ENCODE results near the gene SIRPG. TPM values are rescaled to one million over a fixed set of nuclear protein-coding genes. Genes with fewer than 3 reads are reported as not detected.

The SIRPG gene
- total and polyA plus RNA-seq, 10 of the 15 experiments (the other 5 are each of a cell fraction or from before 2014, with no cell fraction given), result 1.1 to 13.0 (median 4.1) TPM

DNA sequence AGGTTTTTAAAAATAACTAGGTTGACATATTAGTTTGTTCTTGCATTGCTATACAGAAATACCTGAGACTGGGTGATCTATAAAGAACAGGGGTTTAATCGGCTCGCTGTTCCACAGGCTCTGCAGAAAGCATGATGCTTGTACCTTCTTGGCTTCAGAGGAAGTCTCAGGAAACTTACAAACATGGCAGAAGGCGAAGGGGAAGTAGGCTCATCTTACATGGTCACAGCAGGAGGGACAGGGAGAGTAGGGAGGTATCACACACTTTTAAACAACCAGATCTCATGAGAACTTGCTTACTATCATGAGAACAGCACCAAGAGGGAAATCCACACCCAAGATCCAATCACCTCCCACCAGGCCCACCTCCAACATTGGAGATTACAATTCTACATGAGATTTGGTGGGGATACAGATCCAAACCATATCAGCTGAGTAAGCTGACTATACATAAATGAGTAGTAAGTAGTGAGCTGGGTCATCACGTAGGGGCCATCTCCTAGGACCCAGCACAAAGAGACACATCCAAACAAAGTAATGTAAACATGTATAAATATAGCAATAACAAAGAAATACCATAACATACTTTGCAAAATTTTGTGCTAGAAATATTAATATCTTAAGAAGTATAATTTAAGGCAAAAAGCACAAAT lies 31.4 kb upstream of the SIRPG start (continued):
- TF ChIP-seq, protein P1, sequence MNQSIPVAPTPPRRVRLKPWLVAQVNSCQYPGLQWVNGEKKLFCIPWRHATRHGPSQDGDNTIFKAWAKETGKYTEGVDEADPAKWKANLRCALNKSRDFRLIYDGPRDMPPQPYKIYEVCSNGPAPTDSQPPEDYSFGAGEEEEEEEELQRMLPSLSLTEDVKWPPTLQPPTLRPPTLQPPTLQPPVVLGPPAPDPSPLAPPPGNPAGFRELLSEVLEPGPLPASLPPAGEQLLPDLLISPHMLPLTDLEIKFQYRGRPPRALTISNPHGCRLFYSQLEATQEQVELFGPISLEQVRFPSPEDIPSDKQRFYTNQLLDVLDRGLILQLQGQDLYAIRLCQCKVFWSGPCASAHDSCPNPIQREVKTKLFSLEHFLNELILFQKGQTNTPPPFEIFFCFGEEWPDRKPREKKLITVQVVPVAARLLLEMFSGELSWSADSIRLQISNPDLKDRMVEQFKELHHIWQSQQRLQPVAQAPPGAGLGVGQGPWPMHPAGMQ (IDR thresholded peaks at IDR 0.05; ENCODE audit: borderline replicate concordance), result no peak
- TF ChIP-seq, protein P2, sequence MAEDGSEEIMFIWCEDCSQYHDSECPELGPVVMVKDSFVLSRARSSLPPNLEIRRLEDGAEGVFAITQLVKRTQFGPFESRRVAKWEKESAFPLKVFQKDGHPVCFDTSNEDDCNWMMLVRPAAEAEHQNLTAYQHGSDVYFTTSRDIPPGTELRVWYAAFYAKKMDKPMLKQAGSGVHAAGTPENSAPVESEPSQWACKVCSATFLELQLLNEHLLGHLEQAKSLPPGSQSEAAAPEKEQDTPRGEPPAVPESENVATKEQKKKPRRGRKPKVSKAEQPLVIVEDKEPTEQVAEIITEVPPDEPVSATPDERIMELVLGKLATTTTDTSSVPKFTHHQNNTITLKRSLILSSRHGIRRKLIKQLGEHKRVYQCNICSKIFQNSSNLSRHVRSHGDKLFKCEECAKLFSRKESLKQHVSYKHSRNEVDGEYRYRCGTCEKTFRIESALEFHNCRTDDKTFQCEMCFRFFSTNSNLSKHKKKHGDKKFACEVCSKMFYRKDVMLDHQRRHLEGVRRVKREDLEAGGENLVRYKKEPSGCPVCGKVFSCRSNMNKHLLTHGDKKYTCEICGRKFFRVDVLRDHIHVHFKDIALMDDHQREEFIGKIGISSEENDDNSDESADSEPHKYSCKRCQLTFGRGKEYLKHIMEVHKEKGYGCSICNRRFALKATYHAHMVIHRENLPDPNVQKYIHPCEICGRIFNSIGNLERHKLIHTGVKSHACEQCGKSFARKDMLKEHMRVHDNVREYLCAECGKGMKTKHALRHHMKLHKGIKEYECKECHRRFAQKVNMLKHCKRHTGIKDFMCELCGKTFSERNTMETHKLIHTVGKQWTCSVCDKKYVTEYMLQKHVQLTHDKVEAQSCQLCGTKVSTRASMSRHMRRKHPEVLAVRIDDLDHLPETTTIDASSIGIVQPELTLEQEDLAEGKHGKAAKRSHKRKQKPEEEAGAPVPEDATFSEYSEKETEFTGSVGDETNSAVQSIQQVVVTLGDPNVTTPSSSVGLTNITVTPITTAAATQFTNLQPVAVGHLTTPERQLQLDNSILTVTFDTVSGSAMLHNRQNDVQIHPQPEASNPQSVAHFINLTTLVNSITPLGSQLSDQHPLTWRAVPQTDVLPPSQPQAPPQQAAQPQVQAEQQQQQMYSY (CRISPR knock-in tag; IDR thresholded peaks at IDR 0.05), result no peak

DNA sequence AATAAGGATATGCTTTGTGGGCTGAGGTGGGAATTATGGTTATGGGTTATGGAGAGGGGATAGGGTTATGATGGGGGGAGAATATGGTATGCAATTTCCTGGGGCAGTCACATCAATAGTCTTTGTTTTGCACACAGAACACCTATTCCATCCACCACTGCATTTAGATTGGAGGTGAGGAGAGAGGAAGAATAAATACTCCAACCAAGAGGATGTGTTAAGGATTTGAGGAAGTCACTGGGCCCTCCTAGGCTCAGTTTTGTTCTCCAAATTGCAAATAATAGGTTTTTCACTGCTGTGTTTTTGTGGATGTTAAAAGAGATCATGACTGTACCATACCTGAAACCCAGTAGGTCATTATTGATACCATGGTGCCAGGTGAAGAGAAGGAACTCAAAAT lies 29.5 kb upstream of the SIRPG start:
- H3K79me2 ChIP-seq (ENCODE audit: control insufficient read depth, insufficient read depth, low read length), result no peaks in the 10 kb centered on the region
- ChIA-PET CTCF (no interaction called here), POLR2A (no interaction called here), SMC1A (ENCODE audit: uncharacterized antibody, unreplicated experiment) (no interaction called here), RAD21 (ENCODE audit: unreplicated experiment) (no interaction called here)
- H3K27ac ChIP-seq (ENCODE audit: control insufficient read depth, insufficient read depth), result no peak overlapping the region
- no peaks in the 10 kb centered on the region for H4K20me1 ChIP-seq (ENCODE audit: control insufficient read depth, insufficient read depth)
- H3K36me3 ChIP-seq (ENCODE audit: control insufficient read depth in 2 of 2, insufficient read depth in 2 of 2, low read length in 1 of 2), result no peaks in the 10 kb centered on the region
- H3K4me3 ChIP-seq, result no peak overlapping the region
- no peaks in the 10 kb centered on the region; the same call in 2 of the 3 replicates for H3K9me3 ChIP-seq (replicated peaks; ENCODE audit: control insufficient read depth, insufficient read depth, low read length)
- no peak overlapping the region for H3K9ac ChIP-seq (ENCODE audit: control insufficient read depth, insufficient read depth, low read length)
- intact Hi-C loops (cut with micrococcal nuclease; ENCODE audit: unreplicated experiment) (no loop called here), in situ Hi-C loops (cut with MboI) (no loop called here)
- H2AFZ ChIP-seq (ENCODE audit: control insufficient read depth, low read depth, low read length), result no peak overlapping the region
- 0 out of 4 replicates have a peak, but pooled peaks cover 0 to 3% of the 10 kb centered on the region in 2 experiments for H3K27me3 ChIP-seq (replicated peaks in 1 of 2; ENCODE audit: control insufficient read depth in 2 of 2, insufficient read depth in 2 of 2, low read length in 1 of 2)
- TF ChIP-seq MEF2A (IDR thresholded peaks at IDR 0.05; ENCODE audit: insufficient read depth, low read depth, low read length), result no peak
- H3K4me1 ChIP-seq (ENCODE audit: control insufficient read depth, insufficient read depth, low read length), result no peaks in the 10 kb centered on the region
- no peak for FAIRE-seq
- H3K4me2 ChIP-seq (ENCODE audit: control insufficient read depth, insufficient read depth), result no peak overlapping the region
- no peak for ATAC-seq
- BruUV-seq (replicated peaks), result no TSS peak
- DNase-seq (ENCODE audit: low read depth, low spot score), result no peak

All from GM12878 (cell line).